ENCODE results near the gene IFITM5.

DNA sequence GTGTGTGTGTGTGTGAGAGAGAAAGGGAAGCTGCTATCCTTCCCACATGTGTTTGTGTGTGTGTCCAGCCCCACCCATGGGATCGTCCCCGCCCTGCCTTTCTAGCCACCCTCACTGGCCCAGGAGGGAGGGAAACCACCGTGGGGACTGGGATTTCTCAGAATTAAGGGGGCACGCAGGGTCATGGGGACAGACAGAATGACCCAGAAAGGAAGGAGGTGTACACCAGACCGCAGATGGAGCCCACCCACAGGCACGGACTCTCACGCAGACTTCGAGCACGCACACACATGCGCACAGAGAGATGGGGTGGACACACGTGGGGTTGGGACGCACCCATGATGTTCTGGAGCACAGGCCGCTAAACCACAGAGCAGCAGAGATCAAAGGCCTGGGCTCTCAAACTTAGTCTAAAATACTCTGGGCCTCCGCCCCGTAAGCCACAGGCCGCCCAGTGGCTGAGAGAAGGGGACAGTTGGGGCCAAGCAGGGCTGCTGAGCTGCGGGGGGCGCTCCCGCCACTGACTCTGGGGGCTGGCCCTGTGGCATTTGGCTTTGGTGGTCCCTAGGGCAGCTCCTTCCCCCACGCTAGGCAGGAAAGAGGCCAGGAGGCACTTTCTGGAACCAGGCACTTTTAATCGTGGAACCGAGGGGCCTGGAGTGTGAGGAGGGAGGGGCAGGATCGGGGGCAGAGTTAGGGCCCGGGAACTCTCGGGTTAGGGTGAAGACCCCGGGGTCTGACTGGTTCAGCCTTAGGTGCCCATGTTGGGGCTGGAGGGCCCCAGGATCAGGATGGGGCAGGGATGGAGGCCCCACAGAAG, 1.5 kb downstream of the IFITM5 start:
- TF ChIP-seq, protein P1, sequence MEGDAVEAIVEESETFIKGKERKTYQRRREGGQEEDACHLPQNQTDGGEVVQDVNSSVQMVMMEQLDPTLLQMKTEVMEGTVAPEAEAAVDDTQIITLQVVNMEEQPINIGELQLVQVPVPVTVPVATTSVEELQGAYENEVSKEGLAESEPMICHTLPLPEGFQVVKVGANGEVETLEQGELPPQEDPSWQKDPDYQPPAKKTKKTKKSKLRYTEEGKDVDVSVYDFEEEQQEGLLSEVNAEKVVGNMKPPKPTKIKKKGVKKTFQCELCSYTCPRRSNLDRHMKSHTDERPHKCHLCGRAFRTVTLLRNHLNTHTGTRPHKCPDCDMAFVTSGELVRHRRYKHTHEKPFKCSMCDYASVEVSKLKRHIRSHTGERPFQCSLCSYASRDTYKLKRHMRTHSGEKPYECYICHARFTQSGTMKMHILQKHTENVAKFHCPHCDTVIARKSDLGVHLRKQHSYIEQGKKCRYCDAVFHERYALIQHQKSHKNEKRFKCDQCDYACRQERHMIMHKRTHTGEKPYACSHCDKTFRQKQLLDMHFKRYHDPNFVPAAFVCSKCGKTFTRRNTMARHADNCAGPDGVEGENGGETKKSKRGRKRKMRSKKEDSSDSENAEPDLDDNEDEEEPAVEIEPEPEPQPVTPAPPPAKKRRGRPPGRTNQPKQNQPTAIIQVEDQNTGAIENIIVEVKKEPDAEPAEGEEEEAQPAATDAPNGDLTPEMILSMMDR (IDR thresholded peaks at IDR 0.05), result no peak
- no peak for TF ChIP-seq EP300 (IDR thresholded peaks at IDR 0.05)
- TF ChIP-seq POLR2AphosphoS5 (IDR thresholded peaks at IDR 0.05), result no peak
- TF ChIP-seq POLR2A (IDR thresholded peaks at IDR 0.05), result no peak

Measured in sigmoid colon (tissue), 4 donors.